Transverse colon (tissue), 3 donors: ENCODE data around the gene ALPI.

Experiments
- CTCF ChIP-seq, 5 experiments: fragments of 200-600 bp in 3 of 5; fragments of 450-650 bp in 2 of 5; sonication (generic) in 3 of 5; IDR thresholded peaks; 1 replicate in 2 of 5; 2 replicates in 3 of 5; pipeline ENCODE4 v1.5.1; 2016 to 2017; ENCODE audit warnings: antibody characterized with exemption in 5 of 5, inconsistent platforms in 3 of 5, mild to moderate bottlenecking in 2 of 5, moderate library complexity in 1 of 5
- EP300 ChIP-seq: sonication (generic); formaldehyde crosslinking; IDR thresholded peaks from one replicate; pipeline ENCODE4 v1.6.1; 2017; ENCODE audit warnings: antibody characterized with exemption, low read depth
- POLR2A ChIP-seq: fragments of 450-650 bp; IDR thresholded peaks from one replicate; pipeline ENCODE4 v1.6.1; 2016; ENCODE audit warnings: antibody characterized with exemption, mild to moderate bottlenecking, moderate library complexity

- TF ChIP-seq CTCF (IDR thresholded peaks at IDR 0.05): no peak
- no peak for TF ChIP-seq POLR2A
- TF ChIP-seq EP300: no peak
These were observed 1.3 kb upstream of the ALPI start for GRCh38 chr2:232454630-232455029.
